Glutamatergic neuron (in vitro differentiated cells): ENCODE data around the gene ANO6. TPM values are rescaled to one million over a fixed set of nuclear protein-coding genes. Genes with fewer than 3 reads are reported as not detected.

Experiments used
- DNase-seq: peaks from one replicate; pipeline ENCODE4 v3.0.0; 2022
- H3K27ac Mint-ChIP-seq: one replicate; pipeline ENCODE4 v1.8.0; 2020; ENCODE audit warnings: mild to moderate bottlenecking, mixed read lengths, inconsistent platforms; ENCODE audit not compliant: unreplicated experiment
- H3K27me3 Mint-ChIP-seq: one replicate; pipeline ENCODE4 v1.8.0; 2020; ENCODE audit warnings: mild to moderate bottlenecking, moderate library complexity, mixed read lengths, inconsistent platforms; ENCODE audit not compliant: unreplicated experiment
- H3K36me3 Mint-ChIP-seq: one replicate; pipeline ENCODE4 v1.8.0; 2020; ENCODE audit warnings: mild to moderate bottlenecking, mixed read lengths, inconsistent platforms; ENCODE audit not compliant: unreplicated experiment
- H3K4me1 Mint-ChIP-seq: one replicate; pipeline ENCODE4 v1.8.0; 2020; ENCODE audit warnings: mild to moderate bottlenecking, low read depth, mixed read lengths, inconsistent platforms; ENCODE audit not compliant: unreplicated experiment
- H3K4me3 Mint-ChIP-seq: one replicate; pipeline ENCODE4 v1.8.0; 2020; ENCODE audit warnings: mild to moderate bottlenecking, mixed read lengths, inconsistent platforms; ENCODE audit not compliant: unreplicated experiment
- H3K9me3 Mint-ChIP-seq: one replicate; pipeline ENCODE4 v1.8.0; 2020; ENCODE audit warnings: mild to moderate bottlenecking, moderate library complexity, mixed read lengths, inconsistent platforms; ENCODE audit not compliant: unreplicated experiment
- total RNA-seq: library from RNA; stranded (reverse); fragmentation: NEBNext Ultra II Directional; extraction: Animal tissue kit (Norgen Biotek cat#: 25700); gene quantifications from one replicate; pipeline ENCODE4 v1.2.1, GENCODE V29; 2021; ENCODE audit not compliant: unreplicated experiment
- TF ChIP-seq, protein P1 (sequence below): fragments of 200-600 bp; sonication (generic); IDR thresholded peaks from one replicate; pipeline ENCODE4 v1.5.0; 2021; ENCODE audit not compliant: partially characterized antibody, unreplicated experiment

Gene ANO6
- total RNA-seq, 1 donor from 2014 or later: 35.9 TPM

DNA sequence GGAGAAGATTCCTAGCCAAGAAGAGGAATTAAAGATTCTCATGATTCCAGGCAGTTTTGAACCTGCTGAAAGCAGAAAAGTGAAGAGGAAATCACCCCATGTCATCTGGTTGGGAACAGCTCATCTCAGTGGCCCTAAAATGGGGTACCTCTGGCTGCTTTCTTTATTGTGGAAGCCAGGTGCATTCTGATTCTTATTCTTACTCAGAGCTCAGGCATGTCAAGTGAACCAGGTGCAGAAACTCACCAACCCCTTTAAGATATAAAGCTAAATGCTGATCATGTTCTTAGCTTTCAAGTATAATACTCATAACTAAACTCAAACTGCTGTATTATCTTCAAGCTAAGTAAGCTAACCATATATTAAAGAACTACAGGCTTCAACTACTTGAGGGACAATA, 259.7 kb downstream of the ANO6 start:
- Mint-ChIP-seq H3K4me3 (no peak overlapping the region), H3K9me3 (peaks cover 4% of the 10 kb centered on the region), H3K36me3 (peaks cover 4% of the 10 kb centered on the region), H3K4me1 (peaks cover 2% of the 10 kb centered on the region), H3K27ac (no peak overlapping the region), H3K27me3 (no peaks in the 10 kb centered on the region)
- DNase-seq: no peak
- TF ChIP-seq, protein P1, sequence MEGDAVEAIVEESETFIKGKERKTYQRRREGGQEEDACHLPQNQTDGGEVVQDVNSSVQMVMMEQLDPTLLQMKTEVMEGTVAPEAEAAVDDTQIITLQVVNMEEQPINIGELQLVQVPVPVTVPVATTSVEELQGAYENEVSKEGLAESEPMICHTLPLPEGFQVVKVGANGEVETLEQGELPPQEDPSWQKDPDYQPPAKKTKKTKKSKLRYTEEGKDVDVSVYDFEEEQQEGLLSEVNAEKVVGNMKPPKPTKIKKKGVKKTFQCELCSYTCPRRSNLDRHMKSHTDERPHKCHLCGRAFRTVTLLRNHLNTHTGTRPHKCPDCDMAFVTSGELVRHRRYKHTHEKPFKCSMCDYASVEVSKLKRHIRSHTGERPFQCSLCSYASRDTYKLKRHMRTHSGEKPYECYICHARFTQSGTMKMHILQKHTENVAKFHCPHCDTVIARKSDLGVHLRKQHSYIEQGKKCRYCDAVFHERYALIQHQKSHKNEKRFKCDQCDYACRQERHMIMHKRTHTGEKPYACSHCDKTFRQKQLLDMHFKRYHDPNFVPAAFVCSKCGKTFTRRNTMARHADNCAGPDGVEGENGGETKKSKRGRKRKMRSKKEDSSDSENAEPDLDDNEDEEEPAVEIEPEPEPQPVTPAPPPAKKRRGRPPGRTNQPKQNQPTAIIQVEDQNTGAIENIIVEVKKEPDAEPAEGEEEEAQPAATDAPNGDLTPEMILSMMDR: no peak

DNA sequence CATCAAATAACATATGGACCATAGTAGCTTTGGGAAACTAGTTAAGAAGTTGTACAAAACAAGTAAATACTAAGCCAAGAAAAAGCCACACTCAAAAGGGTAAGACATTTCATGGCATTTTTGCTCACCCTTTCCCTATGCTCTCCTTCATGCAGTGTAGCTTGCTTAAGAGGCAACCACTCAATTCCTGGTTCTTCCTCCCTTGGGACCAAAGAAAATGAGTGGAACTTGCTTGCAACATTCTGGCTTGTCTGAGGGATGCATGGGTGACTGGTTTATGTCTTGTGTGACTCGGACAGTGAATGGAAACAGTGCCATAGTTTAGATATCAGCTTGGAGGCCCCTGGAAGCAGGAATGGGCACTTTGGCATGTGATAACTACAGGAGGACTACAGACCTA, 261.6 kb downstream of the ANO6 start:
- H3K4me3 Mint-ChIP-seq: no peak overlapping the region
- peaks cover 4% of the 10 kb centered on the region for H3K36me3 Mint-ChIP-seq
- TF ChIP-seq, protein P1: no peak
- peaks cover 4% of the 10 kb centered on the region for H3K9me3 Mint-ChIP-seq
- H3K27ac Mint-ChIP-seq: no peak overlapping the region
- no peak for DNase-seq
- peaks cover 2% of the 10 kb centered on the region for H3K4me1 Mint-ChIP-seq
- no peaks in the 10 kb centered on the region for H3K27me3 Mint-ChIP-seq

DNA sequence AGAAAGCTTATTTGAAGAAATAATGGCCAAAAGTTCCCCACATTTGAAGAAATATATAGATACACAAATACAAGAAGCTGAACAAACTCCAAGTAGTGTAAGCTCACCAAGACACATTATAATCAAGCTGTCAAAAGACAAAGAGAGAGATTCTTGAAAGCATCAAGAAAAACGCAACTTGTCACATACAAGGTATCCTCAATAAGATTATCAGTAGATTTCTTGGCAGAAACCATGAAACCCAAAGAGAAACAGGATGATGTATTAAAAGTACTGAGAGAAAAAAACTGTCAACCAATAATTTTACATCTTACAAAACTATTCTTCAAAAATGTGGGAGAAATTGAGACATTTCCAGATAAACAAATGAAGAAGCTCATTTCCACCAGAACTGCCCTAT, 263.0 kb downstream of the ANO6 start:
- Mint-ChIP-seq H3K27ac (no peak overlapping the region), H3K4me3 (no peak overlapping the region), H3K4me1 (peaks cover 2% of the 10 kb centered on the region), H3K36me3 (peaks cover 4% of the 10 kb centered on the region), H3K9me3 (peaks cover 4% of the 10 kb centered on the region), H3K27me3 (no peaks in the 10 kb centered on the region)
- DNase-seq: no peak
- TF ChIP-seq, protein P1: no peak

DNA sequence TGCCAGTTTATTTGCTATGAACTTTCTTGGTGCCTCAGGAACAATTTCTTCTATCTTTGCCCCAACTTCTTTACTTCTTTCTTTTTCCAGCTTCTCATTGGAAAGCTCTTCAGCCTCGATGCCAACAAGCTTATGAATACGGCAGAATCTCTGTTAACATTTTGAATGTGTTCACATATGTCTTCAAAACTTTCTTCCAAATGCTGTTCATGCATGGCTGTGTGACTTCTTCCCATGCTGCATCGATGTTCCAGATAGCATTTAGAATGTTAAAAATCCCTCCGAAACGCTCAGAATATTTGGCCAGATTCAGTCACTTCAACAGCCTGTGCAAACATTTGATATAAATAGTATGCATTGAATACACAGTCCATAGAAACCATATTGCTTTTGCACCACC, 265.9 kb downstream of the ANO6 start:
- Mint-ChIP-seq H3K27ac (no peak overlapping the region), H3K4me1 (no peaks in the 10 kb centered on the region), H3K27me3 (peaks cover 2% of the 10 kb centered on the region), H3K4me3 (no peak overlapping the region), H3K9me3 (peaks cover 4% of the 10 kb centered on the region), H3K36me3 (peaks cover 4% of the 10 kb centered on the region)
- no peak for DNase-seq
- TF ChIP-seq, protein P1: no peak

DNA sequence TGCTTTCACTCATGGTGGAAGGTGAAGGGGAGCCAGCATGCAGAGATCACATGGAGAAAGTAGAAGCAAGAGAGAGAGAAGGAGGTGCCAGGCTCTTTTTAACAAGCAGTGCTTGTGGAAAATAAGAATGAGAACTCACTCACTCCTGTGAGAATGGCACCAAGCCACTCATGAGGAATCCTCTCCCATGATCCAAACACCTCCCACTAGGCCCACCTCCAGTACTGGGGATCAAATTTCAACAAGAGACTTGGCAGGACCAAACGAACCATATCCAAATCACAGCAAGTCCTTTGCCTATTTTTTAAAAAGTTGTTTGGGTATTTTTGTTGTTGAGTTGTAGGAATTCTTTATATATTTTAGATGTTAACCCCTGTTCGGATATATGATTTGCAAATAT, 267.7 kb downstream of the ANO6 start:
- Mint-ChIP-seq H3K4me1 (no peaks in the 10 kb centered on the region), H3K4me3 (no peak overlapping the region), H3K9me3 (peaks cover 2% of the 10 kb centered on the region), H3K27ac (no peak overlapping the region), H3K27me3 (peaks cover 2% of the 10 kb centered on the region), H3K36me3 (no peaks in the 10 kb centered on the region)
- no peak for DNase-seq
- TF ChIP-seq, protein P1: no peak

Other genes starting within 250 kb of the ANO6 start
- not detected for gene DBX2, start 165.0 kb upstream of the ANO6 start, total RNA-seq